TTC549 (cell line): ENCODE measurements around the gene ZNF879.

Source experiments
- FAIRE-seq: peaks from 2 replicates; lab custom pipeline; 2012; peaks lifted over from hg19 to GRCh38; lab: Jason Lieb, UNC

Gene ZNF879

DNA sequence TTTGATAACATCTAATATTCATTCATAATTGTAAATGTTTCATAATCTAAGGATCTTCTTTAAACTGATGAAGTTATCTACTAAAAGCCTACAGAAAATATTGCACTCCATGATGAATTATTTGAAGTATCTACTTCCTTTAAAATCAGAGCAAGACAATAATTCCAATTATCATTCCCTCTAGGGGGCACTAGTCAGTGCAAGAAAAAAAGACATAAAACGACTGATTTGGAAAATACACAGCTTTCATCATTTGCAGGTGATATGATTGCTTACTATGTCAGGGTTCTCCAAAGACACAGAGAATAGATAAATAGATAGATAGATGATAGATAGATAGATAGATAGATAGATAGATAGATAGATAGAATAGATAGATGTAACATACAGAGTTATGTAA, 14.9 kb upstream of the ZNF879 start:
- no peak for FAIRE-seq

DNA sequence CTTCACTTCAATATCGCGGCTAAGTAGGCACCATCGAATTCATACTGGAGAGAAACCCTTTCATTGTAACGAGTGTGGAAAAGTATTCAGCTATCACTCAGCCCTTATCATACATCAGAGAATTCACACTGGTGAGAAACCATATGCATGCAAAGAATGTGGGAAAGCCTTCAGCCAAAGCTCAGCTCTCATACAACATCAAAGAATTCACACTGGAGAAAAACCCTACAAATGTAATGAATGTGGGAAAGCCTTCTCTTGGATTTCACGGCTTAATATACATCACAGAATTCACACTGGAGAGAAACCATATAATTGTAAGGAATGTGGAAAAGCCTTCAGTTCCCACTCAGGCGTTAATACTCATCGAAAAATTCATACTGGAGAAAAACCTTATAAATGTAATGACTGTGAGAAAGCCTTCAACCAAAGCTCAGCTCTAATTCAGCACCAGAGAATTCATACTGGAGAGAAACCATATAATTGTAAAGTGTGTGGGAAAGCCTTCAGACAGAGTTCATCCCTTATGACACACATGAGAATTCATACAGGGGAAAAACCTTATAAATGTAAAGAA, 9.5 kb downstream of the ZNF879 start:
- FAIRE-seq = no peak

DNA sequence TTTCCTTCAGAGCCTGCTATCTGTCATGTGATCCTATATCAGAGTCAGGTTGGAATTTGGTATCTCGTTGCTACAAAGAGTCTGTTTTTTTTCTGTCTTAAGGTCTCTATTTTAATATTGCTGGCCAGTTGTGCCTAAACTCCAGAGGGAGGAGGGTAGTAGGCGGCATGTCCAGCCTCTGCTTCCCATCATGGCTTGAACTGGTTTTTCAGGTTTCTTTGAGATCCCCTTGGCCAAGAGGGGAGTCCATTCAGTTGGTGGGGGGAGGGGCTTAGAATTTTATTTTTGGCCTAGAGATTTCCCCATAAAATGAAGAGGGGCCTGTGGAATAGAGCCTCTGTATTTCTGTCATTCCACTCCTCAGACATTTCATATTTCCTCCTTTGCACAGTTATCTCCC, 21.2 kb downstream of the ZNF879 start:
- no peak for FAIRE-seq

DNA sequence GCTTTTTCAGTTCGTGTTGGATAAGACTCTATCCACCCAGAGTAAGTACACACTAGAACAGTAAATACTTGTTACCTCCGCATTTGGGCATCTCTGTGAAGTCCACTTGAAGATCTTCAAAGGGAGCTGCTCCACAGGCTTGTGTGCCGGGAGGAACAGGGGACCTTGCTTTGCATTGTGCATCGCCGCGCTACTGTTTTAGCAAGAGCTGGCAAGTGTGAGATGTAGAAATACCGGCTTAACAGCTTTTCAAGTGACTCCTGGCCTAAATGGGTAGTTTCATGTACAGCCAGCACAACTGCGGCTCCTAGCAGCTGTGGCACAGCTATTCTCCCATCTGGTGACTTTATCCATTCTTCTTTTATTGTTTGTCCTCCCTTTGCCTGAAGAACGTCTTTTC, 28.2 kb downstream of the ZNF879 start:
- no peak for FAIRE-seq

DNA sequence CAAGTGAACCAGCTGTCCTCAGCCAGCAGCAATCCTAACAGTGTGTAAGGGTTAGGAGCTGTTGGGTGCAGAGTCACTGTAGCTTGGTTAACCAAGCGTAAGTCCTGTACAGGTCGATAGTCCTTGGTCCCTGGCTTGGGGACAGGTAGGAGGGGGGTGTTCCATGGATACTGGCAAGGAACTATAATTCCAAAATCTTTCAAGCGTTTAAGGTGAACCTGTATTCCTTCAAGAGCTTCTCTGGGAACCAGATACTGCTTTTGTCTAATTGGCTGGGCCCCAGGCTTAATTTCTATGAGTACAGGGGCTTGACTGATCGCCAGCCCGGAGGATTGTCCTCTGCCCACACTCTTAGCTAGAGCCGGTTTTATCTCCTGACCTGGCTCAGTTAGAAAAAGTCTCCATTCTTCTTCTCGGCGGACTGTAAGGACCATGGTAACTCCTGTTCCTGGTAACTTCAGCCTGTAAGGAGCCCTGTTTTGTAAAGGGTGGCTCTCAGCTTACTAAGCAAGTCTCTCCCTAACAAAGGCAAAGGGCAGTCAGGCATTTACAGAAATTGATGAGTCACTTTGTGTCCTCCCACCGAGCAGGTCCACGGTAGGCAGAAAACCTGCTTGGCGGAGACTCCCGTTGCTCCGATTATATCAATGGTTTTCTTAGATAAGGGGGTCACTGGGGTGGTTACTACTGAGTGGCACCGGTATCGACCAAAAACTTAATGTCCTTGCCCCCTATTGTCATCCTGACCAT, 30.6 kb downstream of the ZNF879 start:
- no peak for FAIRE-seq

DNA sequence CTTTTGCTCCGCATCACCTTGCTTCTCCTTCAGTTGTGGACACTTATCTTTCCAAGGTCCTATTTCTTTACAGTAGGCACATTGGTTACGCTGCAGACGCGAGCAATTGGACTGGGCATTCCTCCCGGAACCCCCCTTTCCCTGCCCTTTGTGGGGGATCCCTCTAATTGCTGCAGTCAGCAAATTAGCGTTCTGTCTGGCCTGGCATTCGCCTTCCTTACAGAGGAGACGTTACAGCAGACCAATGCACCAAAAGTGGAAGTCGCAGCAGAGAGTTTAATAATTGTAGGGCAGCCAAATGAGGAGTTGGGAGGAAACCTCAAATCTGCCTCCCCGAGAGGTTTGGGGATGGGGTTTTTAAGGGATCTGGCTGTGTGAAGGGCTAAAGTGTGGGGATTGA, 31.3 kb downstream of the ZNF879 start:
- no peak for FAIRE-seq

DNA sequence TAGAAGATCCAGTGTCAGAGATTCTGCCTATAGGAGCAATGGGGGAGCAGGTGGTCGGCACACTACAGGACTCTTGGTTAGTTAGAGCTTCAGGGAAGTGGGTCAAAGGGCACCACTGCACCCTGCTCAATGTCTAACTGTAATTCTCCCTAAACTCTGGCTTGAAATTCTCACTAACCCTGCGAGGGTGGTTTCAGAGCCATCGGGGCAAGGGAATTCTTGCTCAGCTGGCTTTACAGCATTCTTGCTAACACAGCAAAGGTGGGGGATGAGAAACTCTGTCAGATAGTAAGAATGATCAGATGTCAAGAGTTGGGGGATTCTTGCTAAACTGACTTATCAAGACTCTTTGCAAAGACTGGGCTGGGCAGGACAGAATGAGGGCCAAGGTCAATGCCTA, 31.8 kb downstream of the ZNF879 start:
- FAIRE-seq = no peak

DNA sequence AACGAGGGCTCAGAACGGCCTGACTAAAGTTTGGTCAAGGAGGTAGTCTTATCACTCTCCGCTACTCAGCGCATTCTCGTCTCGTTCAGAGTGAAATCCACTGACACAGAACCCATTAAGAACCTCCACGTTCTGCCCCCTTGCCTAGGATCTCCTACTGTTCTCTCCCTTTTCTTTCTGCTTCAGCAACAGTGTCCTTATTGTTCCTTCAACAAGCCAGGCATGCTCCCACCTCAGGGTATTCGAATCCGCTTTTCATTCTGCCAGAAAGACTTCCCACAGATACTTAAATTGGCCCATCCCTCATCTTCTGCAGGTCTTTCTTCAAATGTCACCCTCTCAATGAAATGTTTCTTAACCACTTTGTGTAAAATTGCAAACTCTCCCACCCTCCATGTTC, 32.2 kb downstream of the ZNF879 start:
- FAIRE-seq = no peak

DNA sequence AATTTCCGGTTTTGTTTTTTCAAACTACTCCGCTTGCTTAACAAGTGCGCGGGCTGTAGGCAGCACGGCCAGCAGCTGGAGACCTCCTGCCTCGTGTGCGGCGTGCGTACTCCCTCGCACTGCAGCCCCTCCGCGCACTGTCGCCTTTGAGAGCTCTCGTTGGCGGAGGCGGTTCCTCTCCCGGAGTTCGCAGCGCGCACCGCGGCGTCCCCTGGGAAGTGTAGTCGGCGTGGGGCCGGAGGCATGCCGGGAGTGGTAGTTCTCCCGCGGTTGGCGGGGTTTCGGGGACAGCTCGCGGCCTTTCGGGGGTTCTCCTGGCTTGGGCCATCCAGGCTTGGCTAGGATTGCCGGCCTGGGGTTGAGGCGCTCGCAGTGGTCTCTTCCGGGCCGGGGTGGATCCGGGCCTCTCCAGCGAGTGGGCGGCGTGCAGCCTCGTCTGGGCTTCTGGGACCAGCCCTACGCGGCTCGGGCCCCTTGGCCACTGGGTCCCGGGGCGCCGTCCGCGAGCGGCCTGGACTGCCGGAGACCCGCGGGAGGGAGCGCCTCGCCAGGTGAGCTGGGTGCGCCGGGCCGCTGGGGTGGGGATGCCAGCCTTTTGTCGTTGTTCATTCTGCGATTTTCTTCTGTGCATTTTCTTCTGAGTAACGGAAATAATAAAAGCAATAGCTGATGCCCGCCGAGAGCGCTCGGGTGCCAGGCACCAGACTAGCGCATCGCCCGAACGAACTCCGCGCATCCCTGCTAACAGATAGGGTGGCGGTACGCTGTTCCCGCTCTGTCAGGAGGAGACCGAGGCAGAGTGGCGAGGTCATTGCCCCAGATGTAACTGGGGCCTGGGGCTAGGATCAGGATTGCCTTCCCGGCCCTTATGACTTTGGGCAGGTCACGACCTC, 36.8 kb downstream of the ZNF879 start, which contains the start of gene ZNF354C:
Gene ZNF354C, plus strand, starts transcription at position 258 of the 893 bp plus-strand sequence. CDS start 1,696 bp downstream, outside the sequence.
- FAIRE-seq = peak; percentile 19

DNA sequence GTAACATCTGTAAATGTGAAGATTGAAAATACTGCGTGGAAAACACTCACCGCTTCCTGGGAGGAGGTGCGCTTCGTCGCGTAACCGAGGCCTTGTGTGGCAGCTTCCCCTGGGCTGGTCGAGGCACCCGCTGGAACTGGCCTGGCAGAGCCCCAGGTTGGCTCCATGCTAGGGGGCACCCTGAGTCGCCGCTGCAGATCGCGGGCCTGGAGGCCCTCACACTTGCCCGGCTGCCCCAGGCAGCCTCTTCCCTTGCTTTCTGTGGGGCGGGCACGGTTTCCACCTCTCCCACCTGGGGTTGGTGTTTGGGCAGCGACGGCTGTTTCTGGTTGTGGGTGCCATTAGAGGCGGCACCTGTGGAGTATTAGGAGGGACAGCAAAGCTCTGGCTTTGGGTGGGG, 37.4 kb downstream of the ZNF879 start:
- FAIRE-seq = no peak

DNA sequence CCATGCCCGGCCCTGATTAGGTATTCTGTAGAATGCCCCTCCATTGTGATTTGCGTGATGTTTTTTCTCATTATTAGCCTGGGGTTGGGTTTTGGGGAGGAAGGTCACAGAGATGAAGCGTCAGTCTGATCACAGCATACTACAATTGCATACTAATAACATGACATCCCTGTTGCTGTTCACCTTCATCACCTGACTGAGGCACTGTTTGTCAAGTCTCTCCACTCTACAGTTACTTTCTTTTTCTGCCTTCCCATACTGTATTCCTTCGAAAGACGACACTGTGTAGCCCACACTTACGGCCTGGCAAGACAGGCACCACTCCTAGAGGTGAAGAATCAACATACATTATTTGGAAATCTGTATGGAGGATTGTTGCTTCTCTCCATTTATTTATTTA, 42.1 kb downstream of the ZNF879 start:
- FAIRE-seq = no peak

DNA sequence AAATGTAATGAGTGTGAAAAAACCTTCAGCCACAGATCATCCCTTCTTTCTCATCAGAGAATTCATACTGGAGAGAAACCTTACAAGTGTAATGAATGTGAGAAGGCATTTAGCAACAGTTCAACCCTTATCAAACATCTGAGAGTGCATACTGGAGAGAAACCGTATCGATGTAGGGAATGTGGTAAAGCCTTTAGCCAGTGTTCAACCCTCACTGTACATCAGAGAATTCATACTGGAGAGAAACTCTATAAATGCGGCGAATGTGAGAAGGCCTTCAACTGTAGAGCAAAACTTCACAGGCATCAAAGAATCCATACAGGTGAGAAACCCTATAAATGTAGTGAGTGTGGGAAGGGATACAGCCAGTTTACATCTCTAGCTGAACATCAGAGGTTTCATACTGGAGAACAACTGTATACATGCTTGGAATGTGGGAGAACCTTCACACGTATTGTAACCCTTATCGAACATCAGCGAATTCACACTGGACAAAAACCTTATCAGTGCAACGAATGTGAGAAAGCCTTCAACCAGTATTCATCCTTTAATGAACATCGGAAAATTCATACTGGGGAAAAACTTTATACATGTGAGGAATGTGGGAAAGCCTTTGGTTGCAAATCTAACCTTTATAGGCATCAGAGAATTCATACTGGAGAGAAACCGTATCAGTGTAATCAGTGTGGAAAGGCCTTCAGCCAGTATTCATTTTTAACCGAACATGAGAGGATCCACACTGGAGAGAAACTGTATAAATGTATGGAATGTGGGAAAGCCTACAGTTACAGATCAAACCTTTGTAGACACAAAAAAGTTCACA, 55.8 kb downstream of the ZNF879 start:
- FAIRE-seq = no peak

DNA sequence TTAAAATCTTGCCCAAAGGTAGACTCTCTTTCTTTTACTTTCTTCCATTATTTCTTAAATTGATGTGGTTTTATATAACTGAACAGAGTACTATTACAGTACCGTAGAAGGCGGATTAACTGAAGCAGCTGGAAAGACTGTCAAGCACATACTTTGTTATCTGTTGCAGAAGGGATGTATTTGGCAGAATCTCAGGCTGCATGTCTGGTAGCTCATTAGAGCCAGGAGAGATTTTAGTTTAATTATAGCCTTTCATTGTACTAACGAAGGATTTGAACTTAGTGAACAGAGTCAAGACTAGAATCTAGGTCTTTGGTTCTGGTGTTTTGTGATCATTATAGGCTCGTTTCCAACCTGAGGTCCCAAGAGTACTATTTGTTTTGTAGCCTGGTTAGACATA, 57.1 kb downstream of the ZNF879 start:
- FAIRE-seq = no peak
